DMS153 (cell line): Measurements from ENCODE around the gene SAC3D1.

Experiments
- DNase-seq: peaks from one replicate; lab custom pipeline; 2025; lab: John Stamatoyannopoulos, UW

SAC3D1 gene

DNA sequence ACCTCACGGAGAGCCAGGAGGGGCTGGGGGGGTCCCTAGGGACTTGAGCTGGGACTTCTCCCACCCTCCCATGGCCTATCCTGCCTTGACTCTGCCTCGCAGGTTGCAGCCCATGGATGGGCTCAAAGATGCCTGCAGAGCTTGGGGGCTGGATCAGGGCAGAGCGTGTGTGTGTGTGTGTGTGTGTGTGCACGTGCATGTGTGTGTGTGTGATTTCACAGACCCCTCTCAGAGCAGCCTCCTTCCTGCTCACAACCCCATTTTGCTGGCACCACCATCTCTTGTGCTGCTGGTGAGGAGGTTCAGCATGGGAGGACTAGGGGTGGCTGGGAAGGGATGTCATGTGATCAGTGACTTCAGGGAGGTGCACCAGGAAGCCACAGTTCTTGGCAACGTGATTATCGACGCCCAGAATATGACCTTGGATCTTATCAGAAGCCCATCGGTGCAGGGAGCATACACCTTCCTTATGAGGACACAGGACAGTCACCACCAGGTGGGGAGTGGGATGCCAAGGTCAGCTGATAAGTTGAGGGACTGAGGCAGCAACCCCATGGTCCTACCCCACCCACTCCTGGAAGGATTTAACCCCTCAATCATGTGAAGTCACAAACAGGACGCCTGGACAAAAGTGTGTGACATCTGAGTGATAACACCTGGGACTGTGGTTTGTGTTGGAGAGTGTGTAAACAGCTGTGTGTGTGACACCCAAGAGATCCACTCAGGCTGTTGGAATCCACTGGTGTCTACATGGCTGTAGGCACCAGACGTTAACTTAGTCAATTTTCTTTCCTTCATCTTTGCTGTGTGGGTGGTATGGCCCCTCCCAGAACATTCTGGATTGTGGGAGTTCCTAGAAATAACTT, 19.2 kb downstream of the SAC3D1 start:
- DNase-seq, result no peak

DNA sequence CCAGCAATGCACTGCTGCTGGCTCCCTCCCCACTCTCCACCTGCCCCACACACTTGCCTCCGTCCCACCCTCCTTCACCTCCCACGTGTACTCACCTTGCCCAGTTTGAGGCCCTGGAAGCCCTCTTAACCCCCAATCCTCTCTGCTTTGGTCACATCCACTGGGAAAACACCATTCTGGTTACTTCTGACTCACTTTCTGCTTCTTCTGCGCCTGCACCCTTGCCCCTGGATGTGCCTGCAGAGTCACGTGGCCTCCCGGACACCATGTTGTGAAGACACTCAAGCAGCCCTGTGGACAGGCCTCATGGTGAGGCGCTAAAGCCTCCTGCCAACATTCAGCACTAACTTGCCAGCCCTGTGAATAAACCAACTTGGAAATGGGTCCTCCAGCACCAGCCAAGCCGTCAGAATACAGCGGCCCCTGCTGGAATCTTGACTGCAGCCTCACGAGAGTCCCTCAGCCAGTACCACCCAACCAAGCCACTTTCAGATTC, 20.0 kb downstream of the SAC3D1 start:
- no peak for DNase-seq

DNA sequence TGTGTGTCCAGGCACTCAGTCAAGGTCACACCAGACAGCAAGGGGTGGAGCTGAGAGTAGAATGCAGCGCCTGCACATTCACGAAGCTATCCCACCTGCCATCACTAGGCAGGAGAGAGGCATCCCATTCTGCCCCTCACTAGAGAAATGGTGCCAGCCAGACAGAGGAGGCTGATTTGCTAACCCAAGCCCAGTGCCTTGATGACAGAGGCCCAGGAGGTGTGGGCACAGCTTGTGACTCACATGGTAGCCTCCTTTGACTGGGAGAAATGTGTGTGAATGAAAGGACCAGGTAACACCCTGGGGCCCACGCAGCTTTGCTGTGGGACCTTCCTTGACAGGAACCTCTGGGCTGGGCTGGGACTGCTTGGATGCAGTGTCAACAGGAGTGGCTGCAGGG, 22.5 kb downstream of the SAC3D1 start:
- DNase-seq, result no peak

DNA sequence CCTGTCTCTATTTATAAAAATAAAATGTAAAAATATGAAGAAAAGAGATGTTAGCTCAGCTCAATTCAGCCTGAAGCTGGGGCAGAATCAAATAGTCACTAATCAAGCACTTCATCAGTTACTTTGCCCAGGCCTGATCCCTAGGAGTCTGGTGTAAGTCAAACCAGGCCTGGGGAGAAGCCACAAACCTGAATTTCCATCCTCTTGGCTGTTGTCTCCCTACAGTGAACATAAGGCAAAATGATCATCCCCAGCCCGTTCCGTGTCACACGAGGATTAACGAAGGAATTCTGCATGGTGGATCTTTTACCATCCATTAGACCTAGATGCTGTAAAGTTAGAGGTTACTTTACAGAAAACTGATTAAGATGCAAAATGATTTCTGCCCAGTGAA, 23.8 kb downstream of the SAC3D1 start:
- no peak for DNase-seq

DNA sequence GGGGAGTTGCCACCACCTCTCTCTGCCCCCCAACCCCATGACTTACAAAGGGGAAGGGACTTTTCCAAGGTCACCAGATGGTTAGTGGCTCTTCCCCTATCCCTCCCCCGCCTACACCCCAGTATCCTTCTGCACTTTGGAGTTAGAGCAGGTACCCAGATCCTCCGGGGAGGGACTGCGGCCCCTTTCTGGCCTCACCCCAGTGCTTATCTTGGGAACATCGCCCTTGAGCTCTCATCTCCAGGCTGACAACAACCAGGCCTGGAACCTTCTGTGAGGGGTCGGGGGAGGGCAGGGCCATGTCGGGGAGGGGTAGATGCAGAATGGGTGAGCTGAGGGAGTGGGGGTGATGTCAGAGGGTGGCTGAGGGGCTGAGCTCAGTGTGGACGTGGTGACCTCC, 24.8 kb downstream of the SAC3D1 start:
- DNase-seq, result no peak

DNA sequence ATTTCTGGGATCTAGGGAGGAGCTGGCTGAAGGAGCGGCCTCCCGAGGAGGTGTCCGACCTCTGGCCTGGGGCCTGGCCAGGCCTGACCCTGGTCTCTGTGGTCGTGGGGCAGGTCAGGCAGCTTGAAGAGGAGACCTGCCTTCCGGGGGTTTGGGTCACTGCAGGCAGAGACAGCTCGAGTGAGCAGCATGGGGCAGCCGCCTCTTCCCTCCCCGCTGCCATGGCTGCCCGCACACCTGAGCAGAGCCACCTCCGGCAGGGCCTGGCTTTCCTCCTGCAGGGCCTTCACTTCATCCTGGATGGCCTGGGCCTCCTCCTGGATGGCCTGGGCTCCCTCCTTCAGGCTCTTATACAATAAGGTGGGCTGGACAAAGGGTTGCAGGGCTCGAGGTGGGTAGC, 25.3 kb downstream of the SAC3D1 start:
- no peak for DNase-seq

DNA sequence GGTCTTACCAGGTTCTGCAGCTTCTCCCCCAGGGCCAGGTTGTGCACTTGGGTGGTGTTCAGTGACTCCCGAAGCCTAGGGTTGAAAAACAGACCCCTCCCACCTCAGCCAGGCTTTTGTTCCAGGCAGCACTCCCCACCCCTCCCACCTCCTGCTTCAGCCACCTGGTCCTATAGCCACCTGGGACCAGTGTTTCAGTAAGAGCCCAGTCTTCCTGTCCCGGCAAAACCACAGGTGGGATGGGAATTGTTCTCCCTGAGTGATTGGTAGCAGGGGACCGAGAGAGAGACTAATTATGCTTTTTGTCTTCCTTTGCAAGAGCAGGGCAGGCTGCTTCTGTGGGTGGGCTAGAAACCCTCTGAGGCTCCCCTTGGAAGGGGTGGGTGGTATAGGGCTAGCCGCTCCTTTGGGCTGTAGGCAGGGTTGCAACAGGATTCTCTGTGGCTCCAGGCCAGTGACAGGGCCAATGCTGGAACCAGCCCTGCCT, 25.8 kb downstream of the SAC3D1 start:
- peak; percentile 47 for DNase-seq

DNA sequence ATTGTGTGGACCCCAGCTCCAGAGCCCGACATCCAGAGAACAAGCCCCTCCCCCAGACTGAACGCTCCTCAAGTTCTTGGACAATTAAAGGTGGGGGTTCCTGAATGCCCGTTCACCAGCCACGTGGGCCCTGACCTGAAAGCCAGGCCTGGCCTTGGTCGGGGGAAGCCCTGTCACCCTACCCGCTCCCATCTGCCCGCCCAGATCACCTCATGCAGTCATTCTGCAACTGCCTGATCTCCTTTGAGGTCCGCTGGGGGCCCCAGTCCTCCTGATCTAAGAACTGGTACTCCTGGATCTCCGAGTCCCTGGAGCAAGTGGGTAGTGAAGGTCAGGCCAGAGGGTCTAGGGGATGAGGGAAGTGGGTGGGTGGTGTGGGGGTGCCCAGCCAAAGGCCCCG, 26.4 kb downstream of the SAC3D1 start:
- no peak for DNase-seq

DNA sequence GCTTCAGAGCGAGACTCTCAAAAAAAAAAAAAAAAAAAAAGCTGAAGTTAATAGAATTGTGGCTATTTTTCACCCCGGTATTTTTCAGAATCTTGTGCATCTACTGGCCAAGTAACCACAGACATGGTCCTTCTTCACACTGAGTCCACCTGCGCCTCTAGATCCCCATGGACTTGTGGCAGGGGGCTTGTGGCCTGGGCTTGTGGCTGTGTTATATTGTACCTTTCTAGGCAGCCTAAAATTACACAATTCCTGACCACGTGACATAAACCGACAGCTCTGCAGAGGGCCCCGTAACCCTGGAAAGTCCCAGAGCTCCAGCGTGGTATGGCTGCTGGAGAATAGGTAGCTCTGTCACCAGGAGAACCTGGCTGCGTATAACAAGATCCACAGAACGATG, 28.2 kb downstream of the SAC3D1 start:
- DNase-seq, result no peak

DNA sequence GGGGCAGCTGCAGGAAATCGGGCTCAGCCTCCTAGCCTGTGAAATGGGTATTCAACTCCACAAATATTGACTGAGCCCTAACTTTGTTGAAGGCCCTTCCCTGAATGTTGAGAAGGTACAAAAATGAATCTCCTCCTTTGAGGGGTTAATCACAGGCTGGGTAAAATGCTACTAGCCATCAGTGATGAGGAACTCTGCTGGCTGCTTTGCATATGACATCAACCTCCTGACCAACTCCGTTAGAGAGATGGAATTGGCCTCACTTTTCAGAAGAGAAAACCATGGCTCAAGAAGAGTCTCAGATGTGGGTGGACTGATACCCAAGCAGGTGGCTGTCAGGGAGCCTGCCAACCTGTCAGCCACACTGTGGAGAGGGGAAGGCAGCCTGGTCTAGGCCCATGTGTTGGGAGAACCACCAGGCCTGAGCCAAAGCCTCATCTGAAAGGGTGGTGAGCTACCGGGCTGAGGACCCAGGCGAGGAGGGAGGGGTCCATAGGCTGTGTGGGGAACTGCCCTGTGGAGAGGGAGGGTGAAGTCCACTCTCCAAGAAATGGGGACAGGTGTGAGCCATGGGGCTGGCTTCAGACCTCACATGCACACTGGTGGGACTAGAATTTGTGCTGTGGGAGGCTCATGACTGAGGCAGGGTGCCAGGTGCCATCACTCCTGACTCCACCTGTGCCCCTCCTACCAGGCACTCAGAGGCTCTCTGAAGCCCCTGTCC, 31.1 kb downstream of the SAC3D1 start:
- DNase-seq, result no peak

DNA sequence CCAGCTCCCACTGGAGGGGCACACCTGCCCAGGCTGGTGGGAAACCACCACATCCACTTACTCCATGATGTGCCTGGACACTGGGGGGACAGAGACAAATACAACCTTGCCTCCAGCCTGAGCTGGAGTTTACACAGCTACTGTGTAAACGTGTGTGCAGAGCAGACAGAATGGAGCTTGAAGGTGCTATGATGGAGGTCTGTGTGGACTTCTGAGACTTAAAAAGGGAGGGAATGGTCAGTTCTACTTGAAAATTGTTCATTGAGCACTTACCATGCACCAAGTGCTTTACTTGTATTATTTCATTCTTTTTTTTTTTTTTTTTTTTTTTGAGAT, 31.6 kb downstream of the SAC3D1 start:
- DNase-seq, result no peak

DNA sequence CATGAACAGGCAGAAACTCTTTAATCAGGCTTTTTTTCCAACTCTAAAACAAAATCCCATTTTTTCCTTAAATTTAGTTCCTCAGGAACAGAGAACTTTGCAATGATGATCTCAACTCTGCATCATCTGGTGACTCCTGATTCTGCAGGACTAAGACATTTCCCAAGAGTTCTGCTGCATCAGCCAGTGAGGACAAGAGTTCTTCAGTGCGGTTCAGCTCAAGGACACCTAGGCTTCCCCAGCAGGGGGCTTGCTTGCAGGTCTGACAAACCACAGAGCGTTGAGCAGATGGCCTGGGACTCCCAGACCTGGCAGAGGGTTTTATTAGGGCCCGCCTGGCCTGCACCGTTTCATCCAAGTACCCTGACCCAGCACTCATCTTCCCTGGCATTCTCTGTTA, 36.4 kb downstream of the SAC3D1 start:
- DNase-seq, result no peak

DNA sequence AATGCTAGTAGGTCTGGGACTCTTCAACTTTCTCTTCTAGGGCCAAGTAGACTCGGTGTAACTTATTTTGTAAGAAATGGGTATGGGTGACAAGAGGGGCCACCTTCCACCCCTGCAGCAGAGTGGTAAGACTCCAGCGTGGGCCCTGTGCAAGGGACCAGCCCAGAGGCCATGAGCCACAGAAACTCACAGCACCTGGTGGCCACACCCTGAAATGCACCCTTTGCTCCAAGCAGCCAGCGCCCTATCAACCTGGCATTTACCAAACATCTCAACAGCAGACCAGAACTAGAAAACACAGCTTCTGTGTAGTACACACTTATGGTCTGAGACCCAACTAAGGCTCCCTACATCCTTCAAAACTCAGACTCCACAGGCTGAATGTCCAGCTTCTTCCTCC, 37.1 kb downstream of the SAC3D1 start:
- DNase-seq, result peak; percentile 13

DNA sequence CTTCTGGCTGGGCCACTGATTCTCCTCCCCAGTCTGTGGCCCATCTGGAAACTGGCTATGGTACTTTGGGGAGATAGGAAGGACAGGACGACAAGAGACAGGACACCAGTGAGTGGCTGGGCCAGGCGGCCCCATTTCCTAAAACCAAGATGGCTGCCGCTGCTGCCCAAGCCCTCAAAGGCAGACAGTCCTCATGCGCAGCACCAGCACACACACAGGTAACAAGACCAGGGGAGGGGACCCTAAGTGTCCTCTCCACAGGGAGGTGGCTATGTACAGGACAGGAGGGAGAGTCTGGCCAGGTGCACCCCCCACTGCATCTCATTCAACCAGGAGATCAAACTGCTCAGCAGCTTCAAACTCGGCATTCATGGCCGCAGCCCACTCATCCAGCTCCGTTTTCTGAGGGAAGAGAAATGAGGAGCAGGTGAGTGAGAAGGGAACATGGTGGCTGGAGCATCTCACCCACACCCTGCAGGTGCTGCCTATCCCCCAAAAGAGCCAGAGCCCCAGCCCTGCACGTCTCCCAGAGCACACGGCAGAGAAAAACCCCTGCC, 37.9 kb downstream of the SAC3D1 start:
- no peak for DNase-seq

DNA sequence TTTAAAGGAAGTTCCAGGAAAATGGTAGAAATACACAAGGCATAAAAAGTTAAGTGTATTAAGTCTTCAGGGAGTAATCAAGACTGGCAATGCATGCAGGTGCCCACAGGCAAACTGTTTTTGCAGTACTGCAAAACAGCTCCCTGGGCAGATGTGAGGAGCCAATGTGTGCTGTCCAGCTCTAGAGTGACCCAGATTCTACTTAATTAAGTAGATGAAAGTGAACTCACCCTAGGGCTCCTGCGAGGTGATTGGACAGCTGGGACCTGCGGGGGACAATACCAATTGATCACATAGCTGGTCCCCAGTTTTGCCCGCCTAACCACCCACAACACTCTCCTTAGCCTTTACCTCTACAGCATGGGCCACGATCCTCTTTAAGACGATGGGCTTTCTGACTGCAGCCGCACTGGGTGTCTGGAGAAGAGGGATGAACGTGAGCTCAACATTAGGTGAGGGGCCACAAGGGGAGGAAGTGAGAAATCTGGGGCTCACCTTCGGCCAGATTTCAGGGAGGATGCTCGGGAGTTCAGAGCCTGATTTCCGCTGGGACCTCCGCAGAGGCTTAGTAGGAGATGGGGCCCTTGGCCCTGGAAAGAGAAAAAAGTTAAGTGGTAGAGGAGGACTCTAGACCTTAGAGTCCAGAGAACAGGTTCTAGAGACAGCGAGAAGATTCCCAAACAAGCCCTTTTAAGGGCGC, 42.3 kb downstream of the SAC3D1 start:
- DNase-seq, result no peak

DNA sequence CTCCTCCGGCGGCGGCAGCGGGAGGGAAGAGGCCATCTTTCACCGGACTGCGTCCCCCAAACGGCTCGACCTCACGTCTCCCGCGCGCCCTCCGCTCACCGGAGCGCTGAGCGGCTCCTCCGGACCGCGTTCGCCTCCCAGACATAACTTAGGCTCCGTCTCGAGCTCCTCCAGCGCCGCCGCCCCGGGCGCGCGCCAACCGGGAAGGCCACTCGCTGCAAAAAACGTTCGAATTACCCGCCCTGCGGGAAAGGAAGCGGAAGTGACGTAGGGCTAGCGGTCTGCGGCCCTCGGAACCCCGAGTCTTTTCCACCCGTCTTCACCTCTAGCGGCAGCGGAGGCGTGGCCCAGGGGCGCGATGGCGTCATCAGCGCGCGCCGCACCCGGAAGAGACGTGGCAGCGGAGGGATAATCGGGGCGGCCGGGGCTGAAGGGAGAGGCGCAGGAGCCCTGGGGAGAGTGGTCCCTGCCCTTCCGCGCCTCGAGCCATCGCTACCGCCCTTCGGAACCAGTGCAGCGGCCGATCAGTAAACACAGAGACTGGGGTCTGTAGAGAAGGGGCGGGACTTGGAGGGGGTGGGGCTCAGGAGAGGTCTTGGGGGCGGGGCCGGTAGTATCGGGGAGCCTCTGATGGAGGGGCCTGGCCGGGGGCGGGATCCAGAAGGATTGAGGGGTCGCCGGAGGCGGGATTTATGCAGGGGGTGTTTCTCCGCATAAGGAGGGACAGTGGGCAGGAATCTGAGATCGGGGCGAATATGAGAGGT, 43.0 kb downstream of the SAC3D1 start, which contains the start of the genes CDCA5 and ZFPL1:
Gene CDCA5, minus strand, starts transcription at position 207 of the 764 bp plus-strand sequence. Its CDS starts 62 bp downstream, at position 145.
Gene ZFPL1, plus strand, starts transcription at position 389 of the 764 bp plus-strand sequence. CDS start 477 bp downstream, outside the sequence.
- peak; percentile 93 for DNase-seq

DNA sequence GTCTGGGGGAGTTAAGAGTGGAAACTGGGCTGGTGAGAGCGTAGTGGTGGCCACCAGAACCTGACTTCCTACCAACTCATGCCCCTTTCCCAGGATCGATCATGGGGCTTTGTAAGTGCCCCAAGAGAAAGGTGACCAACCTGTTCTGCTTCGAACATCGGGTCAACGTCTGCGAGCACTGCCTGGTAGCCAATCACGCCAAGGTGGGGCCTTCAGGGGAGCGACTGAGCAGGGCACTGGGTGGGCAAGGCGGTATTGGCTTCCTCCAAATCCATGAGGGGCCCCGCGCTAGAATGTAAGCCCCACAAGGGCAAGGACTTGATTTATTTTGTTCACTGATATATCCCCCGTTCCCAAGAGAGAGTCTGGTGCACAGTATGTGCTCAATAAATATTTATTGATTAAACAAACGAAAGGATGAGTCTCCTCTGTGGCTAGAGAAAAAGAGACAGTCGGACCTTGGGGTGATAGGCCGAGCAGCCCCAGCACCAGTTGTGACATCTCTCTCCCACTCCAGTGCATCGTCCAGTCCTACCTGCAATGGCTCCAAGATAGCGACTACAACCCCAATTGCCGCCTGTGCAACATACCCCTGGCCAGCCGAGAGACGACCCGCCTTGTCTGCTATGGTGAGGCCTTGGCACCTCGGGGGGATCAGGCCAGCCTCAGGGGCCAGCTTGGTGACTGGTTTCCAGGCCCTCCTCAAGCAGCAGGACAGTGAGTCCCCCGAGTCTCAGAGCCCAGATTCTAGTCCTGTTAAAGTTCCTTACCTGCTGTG, 43.8 kb downstream of the SAC3D1 start:
- no peak for DNase-seq

DNA sequence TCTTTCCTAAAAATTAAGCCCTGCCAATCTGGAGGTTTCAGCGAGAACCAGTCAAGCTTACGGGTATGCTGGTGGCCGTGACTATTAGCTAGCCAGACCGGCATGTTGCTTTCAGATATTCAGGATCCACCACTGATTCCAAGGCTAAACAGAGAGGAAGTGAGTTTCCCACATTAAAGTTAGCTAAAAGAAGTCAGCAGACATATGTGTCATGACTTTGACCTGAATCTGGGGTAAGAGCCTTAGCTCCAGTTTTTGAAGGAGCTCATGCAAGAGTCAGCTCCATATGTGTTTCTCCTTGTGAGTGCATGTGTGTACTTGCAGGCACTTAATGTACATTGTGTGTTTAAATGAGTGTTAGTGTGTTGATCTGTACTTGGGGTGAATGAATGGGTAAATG, 44.4 kb downstream of the SAC3D1 start:
- no peak for DNase-seq

DNA sequence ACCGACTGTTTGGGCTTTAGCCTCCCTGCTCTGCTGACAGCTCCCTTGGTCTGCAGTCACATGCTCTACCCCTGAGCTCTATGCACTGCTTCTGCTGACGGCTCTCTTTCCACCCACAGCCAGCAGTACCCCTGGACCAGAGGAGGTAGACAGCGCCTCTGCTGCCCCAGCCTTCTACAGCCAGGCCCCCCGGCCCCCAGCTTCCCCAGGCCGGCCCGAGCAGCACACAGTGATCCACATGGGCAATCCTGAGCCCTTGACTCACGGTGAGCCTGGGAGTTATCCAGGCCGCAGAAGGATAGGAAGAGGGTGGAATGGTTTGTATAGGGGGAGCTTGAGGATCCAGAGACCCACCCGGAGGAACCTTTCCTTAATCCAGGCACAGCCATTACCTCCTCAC, 45.8 kb downstream of the SAC3D1 start:
- DNase-seq, result no peak

DNA sequence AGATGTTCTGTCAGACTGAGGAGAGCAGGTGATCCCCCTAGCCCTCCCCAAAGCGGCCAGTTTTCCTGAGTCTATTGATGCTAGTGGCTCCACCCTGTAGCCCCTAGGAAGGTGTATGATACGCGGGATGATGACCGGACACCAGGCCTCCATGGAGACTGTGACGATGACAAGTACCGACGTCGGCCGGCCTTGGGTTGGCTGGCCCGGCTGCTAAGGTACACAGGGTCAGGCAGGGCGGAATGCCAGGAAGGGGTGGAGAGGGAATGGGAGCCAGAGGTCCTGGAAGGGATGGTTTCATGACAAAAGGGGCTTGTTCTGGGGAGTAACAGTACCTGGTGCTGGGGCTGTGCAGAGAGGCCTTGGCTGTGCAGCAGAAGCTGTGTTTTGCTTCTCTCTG, 46.2 kb downstream of the SAC3D1 start:
- DNase-seq, result no peak

DNA sequence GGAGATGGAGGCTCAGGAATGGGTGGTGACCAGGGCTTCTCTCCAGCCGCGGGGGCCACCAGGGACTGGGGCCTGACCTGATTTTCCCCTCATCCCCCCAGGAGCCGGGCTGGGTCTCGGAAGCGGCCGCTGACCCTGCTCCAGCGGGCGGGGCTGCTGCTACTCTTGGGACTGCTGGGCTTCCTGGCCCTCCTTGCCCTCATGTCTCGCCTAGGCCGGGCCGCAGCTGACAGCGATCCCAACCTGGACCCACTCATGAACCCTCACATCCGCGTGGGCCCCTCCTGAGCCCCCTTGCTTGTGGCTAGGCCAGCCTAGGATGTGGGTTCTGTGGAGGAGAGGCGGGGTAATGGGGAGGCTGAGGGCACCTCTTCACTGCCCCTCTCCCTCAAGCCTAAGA, 46.8 kb downstream of the SAC3D1 start:
- no peak for DNase-seq
